GM21528 (cell line): ENCODE measurements around the gene TRIM47.

Source experiments
- ATAC-seq: cut with Tn5 transposase; IDR thresholded peaks from one replicate; pipeline ENCODE4 v1.9.1; 2021; ENCODE audit warnings: mild to moderate bottlenecking, moderate library complexity; ENCODE audit not compliant: unreplicated experiment, low FRiP score

TRIM47 gene

DNA sequence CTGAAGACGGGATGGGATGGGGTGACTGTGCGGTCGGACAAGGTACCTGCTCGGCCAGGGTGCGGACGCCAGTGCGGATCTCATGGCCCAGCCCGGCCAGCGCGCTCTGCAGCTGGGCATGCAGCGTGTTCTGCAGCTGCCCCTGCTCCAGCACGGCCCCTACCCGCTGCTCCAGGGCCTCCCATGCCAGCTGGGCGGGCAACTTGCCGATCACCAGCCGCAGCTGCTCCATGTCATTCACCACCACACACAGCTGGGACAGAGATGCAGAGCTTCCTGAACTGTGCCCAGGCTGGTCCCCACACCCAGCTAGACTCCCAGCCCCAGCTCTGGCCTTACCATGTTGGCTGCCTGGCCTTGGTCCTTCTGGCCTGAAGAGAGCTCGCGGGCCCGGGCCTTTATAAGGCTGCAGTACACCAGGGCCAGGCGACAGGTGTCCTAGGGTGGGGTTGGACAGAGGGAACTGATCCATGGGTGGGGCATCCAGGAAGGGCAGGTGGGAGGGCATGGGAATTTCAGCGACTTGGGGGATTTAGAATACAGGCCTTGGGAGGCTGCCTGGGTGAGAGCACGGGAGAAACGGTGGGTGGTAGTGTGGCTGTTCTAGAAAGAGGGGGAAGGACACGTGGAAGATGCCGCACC lies 44.0 kb downstream of the TRIM47 start:
- ATAC-seq: no peak

GRCh38 chr17:75832652-75833400 lies 45.6 kb downstream of the TRIM47 start:
- ATAC-seq: no peak

GRCh38 chr17:75832164-75832651 lies 46.2 kb downstream of the TRIM47 start:
- ATAC-seq: no peak

DNA sequence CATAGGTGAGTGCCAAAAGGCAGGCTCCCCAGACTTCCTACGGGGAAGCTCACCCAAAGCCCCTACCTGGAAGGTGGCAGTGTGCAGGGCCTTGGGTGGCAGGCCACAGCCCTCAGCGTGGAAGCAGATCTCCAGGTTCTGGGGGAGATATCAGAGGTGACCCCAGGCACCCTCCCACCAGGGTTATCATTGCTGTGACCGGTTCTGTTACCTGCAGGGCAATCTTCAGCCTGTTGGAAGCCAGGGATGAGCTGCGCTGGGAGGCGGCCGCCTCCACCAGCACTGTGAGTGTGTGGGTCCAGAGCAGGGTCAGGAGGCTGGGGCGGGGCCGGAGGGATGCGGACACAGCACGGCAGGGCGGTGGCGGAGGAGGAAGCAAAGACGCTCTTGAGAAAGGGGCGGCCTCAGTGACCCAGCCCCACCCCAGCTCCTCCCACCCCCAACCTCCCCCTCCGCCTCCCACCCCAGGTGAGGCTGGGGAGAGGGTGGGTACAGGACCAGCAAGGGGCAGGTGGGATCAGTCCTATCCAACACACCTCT lies 47.3 kb downstream of the TRIM47 start:
- ATAC-seq: no peak

- no peak for ATAC-seq
Measured at GRCh38 chr17:75830164-75831031, 48.0 kb downstream of the TRIM47 start.

GRCh38 chr17:75829747-75830146 lies 48.6 kb downstream of the TRIM47 start:
- ATAC-seq: no peak

DNA sequence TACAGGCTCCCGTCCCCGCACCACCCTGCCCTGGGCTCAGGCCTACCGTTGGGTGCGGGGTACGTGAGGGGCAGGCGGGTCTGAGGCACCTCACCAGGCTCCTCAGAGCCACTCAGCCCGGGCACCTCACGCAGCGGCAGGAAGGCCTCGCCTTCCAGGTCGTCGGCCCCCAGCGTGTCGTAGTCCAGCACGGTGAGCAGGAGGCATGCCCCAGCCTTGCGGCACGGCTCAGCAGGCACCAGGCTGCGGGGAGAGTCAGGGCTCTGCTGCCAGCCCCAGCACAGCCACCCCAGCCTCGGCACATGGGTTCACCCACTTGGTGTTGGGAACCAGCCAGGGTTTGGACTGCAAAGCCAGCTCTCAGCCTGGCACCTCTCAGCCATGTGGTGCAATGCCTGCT lies 49.6 kb downstream of the TRIM47 start:
- ATAC-seq: no peak

DNA sequence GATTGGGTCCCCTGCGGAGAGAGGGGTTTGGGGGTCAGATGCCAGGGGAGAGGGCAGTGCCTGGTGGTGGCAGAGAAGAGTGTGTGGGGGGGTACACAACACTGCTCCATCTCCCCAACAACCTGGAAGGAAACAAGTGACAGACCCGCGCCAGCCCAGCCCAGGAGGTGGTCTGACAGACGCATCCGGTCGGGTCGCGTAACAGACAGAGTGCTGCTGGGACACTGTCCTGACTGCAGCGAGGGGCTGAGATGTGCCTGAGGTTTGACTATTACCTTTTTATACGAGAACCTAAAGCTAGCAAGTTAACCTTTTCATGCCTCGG lies 50.3 kb downstream of the TRIM47 start:
- ATAC-seq: no peak

DNA sequence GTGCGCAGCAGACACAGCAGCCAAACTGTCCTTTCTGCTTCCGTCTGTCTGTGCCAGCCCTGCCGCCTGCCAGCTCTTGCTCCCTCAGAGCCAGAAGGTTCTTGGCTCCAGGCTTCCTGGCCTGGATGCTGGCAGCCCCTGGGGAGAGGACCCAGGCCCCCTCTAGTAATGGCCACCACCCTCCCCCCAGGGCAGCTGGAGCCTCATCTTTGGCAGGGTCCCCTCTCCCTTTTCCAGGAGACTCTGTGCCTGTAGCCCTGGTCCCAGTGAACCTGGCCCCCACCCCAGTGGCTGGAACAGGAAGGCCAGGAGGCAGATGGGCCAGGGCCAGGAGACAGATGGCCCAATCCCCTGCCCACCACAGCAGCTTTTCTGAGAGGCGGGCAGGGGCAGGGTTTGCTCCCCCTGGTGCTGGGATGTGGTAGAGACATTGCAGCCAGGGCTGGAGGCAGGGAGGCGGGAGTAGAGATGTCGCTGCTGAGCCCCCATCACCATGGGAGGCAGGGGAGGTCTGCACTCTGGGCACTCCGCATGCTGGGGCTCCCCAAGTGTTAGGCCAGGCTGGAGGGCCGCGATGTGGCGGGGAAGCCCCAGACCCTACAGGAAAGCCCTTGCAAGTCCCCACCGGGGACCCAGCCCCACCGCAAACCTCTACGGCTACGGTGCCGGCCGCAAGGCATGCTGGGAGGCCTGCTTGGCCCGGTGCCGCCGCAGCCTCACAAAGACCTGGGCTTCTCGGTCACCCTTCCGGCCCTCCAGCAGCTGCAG lies 50.9 kb downstream of the TRIM47 start:
- no peak for ATAC-seq

GRCh38 chr17:75826561-75827307 lies 51.6 kb downstream of the TRIM47 start:
- no peak for ATAC-seq

DNA sequence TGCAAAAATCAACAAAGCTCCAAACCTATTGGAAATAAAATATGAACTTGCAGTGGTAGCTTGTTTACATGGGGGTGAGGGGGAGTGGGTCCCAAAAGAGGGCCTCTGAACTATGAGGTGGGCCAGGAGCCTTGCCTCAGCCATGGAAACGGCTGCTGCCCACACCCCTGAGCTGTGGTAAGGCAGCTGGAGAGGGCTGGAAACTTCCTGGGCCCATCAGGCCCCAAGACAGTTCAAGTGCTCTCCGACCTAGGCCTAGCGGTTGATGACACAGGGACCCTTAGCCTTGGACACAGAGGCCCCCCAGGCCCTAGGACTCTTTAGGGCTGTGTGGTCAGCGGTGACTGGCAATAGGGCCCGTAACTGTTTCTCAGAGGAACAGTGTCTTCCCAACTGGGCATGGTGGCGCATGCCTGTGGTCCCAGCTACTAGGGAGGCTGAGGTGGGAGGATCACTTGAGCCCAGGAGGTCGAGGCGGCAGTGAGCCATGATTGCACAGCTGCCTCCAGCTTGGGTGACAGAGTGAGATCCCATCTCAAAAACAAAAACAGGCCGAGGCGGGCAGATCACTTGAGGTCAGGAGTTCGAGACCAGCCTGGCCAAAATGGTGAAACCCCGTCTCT lies 52.5 kb downstream of the TRIM47 start:
- ATAC-seq: no peak

GRCh38 chr17:75825149-75825552 lies 53.2 kb downstream of the TRIM47 start:
- no peak for ATAC-seq

DNA sequence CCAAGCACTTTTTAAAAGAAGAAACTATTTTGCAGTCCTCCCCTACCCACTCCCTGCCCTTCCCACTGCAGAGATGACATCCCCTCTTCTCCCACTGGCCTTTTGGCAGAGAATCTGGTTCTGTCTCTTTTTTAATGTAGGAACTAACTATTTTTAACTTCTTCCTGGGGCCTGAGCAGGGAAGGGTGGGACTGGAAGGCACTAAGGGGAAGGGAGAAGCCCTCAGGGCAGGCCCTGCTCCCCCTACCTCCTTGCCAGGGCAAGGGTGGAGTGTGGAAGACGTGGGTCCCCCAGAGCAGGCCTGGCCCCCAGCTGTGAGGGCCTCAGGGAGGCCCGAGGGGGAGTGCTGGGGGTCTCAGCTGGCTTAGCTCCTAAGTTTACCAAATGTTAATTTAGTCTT lies 53.7 kb downstream of the TRIM47 start:
- no peak for ATAC-seq
